Activated CD8-positive, alpha-beta T cell treated with anti-CD3 and anti-CD28 coated beads, Interleukin-2, amount 10 ng/mL, durations not matched to agents 7 days and 5 days (primary cell): ENCODE results near the gene CARMIL1. TPM values are rescaled to one million over a fixed set of nuclear protein-coding genes. Genes with fewer than 3 reads are reported as not detected.

Source experiments
- ATAC-seq: fragments of 150-1000 bp; cut with Tn5 transposase; one replicate; pipeline ENCODE4 v1.10.0; 2021; ENCODE audit warnings: moderate library complexity
- CTCF ChIA-PET: fragments of 350-600 bp; sonication (Branson Sonifier 250); formaldehyde crosslinking; loops from one replicate; lab custom pipeline; 2021; ENCODE audit warnings: antibody characterized with exemption; lab: Charles Lee
- POLR2A ChIA-PET: fragments of 350-600 bp; sonication (Branson Sonifier 250); formaldehyde crosslinking; loops from one replicate; lab custom pipeline; 2021; ENCODE audit warnings: antibody characterized with exemption; lab: Charles Lee
- DNase-seq: peaks from one replicate; pipeline ENCODE4 v3.0.0-alpha.2; 2020
- H3K27ac Mint-ChIP-seq: one replicate; pipeline ENCODE4 v1.8.0; 2021; ENCODE audit warnings: mild to moderate bottlenecking, mixed read lengths
- H3K27me3 Mint-ChIP-seq: one replicate; pipeline ENCODE4 v1.8.0; 2021; ENCODE audit warnings: low read depth, mixed read lengths
- H3K36me3 Mint-ChIP-seq: one replicate; pipeline ENCODE4 v1.8.0; 2021; ENCODE audit warnings: low read depth, mixed read lengths
- H3K4me1 Mint-ChIP-seq: one replicate; pipeline ENCODE4 v1.8.0; 2021; ENCODE audit warnings: low read depth, mixed read lengths
- H3K4me3 Mint-ChIP-seq: one replicate; pipeline ENCODE4 v1.8.0; 2021; ENCODE audit warnings: mild to moderate bottlenecking, mixed read lengths
- H3K9me3 Mint-ChIP-seq: one replicate; pipeline ENCODE4 v1.8.0; 2022; ENCODE audit warnings: mixed read lengths; ENCODE audit not compliant: insufficient read depth
- total RNA-seq, 2 experiments: library from RNA; stranded (reverse); gene quantifications; one replicate each; pipeline ENCODE4 v1.2.3, GENCODE V29; 2021

Gene CARMIL1
- total RNA-seq, 2 experiments from 2014 or later: 4.6 to 4.8 TPM

DNA sequence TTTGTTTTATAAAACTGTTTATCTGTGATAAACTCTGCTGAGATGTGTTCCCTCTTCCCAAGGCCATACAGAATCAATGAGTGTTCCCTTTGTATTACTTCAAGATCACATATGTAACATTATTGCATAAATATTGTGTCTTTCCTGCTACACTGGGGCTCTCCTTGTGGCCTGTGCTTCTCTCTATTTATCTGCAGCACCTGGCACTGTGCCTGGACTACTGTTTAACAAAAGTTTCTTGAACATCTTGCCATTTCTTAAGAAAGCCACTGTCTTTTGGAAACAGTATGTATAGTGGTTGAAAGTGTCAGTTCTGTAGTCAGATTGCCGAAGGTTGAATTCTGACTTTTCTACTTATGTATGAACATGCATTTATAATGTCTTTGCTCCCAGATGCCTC lies 203.8 kb downstream of the CARMIL1 start:
- no peaks in the 10 kb centered on the region for H3K36me3 Mint-ChIP-seq
- H3K4me1 Mint-ChIP-seq: no peaks in the 10 kb centered on the region
- CTCF ChIA-PET: interaction anchor here (2.1 kb wide), 1 partner anchor 217 kb away, joined by 7 read pairs; no protein-coding TSS in a partner anchor
- H3K4me3 Mint-ChIP-seq: no peak overlapping the region
- H3K27ac Mint-ChIP-seq: no peak overlapping the region
- POLR2A ChIA-PET: no interaction called here
- DNase-seq: no peak
- no peaks in the 10 kb centered on the region for H3K27me3 Mint-ChIP-seq
- no peak for ATAC-seq
- H3K9me3 Mint-ChIP-seq: no peaks in the 10 kb centered on the region

DNA sequence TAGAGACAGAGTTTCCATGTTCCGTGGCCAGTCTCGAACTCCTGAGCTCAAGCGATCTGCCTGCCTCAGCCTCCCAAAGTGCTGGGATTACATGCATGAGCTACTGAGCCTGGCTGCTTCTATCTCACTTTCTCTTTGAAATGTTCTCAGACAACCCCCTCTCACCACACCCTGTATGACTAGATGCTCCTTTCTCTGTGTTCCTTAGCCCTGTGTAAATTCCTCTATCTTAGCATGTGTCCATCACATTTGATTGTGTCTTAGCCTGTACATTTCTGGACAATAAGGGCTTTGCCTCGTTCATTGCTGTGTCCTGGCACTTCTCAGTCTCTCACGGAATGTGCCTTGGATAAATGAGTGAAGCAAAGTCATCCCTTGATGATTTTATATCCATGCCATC lies 204.8 kb downstream of the CARMIL1 start:
- H3K9me3 Mint-ChIP-seq: no peaks in the 10 kb centered on the region
- H3K4me1 Mint-ChIP-seq: no peaks in the 10 kb centered on the region
- H3K27ac Mint-ChIP-seq: no peak overlapping the region
- ATAC-seq (no peak), DNase-seq (no peak)
- no peaks in the 10 kb centered on the region for H3K27me3 Mint-ChIP-seq
- no peaks in the 10 kb centered on the region for H3K36me3 Mint-ChIP-seq
- no peak overlapping the region for H3K4me3 Mint-ChIP-seq
- ChIA-PET CTCF (interaction anchor here (1.9 to 10.2 kb wide), 2 partner anchors 206 to 218 kb away, joined by 6 to 233 read pairs; partner anchors contain the start of gene CARMIL1), POLR2A (no interaction called here)

DNA sequence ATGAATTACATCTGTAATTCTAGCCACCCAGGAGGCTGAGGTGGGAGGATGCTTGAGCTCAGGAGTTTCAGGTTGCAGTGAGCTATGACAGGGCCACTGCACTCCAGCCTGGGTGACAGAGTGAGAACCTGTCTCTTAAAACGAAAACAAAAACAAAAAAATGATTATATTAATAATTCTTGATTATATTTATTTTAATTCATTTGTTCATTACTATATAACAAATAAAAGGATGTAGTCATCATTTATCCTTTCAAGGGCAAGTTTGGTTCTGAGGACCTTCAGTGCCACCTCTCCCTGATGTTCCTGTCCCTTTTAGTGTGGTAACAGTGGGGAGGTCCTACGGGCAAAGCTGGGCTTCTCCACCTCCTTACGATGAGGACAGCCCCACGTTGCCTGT lies 205.7 kb downstream of the CARMIL1 start:
- Mint-ChIP-seq H3K36me3 (no peaks in the 10 kb centered on the region), H3K27me3 (no peaks in the 10 kb centered on the region), H3K9me3 (no peaks in the 10 kb centered on the region), H3K27ac (no peak overlapping the region), H3K4me1 (peaks cover 3% of the 10 kb centered on the region), H3K4me3 (no peak overlapping the region)
- ChIA-PET CTCF (interaction anchor here (1.9 to 10.2 kb wide), 2 partner anchors 207 to 219 kb away, joined by 6 to 233 read pairs; partner anchors contain the start of gene CARMIL1), POLR2A (interaction anchor here (0.7 kb wide), 1 partner anchor 23 kb away, joined by 3 read pairs; no protein-coding TSS in a partner anchor)
- ATAC-seq (no peak), DNase-seq (no peak)

DNA sequence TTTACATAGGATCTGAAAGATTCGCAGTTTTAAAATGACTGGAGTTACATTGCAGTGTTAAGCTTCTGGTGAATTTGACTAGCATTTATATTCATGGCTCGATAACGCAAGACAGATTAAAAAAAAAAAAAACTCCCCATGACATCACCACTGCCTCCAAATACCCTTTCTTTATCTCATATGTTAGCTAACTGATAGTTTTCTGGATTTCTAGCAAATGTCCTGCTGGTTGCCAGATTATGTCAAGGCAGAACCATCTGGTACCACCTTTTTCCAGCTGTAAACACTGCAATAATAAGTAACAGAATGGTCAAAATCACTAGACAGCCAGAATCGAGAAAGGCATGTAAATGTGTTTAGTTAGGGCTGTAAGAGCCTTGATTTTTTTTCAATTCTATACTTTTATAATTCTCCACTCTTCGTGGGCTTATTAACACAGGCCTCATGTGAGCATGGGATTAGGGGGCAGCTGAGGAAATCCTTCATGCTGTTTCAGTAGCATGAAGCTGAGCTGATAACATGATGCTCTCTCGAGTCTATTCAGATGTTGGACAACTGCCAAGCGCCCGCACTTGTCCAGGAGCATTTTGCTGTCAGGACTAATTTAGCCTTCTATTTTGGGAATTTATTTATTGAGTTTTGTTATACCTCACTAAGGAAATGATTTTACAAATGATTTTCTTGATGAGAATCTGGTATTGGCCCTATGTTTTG lies 206.8 kb downstream of the CARMIL1 start:
- H3K9me3 Mint-ChIP-seq: no peaks in the 10 kb centered on the region
- ATAC-seq (no peak), DNase-seq (no peak)
- no peak overlapping the region for H3K4me3 Mint-ChIP-seq
- H3K36me3 Mint-ChIP-seq: no peaks in the 10 kb centered on the region
- H3K27ac Mint-ChIP-seq: no peak overlapping the region
- POLR2A ChIA-PET: no interaction called here
- H3K27me3 Mint-ChIP-seq: no peaks in the 10 kb centered on the region
- H3K4me1 Mint-ChIP-seq: peaks cover 7% of the 10 kb centered on the region
- CTCF ChIA-PET: interaction anchor here (1.0 to 10.2 kb wide), 3 partner anchors 208 to 263 kb away, joined by 3 to 233 read pairs (median 21); partner anchors contain the start of gene CARMIL1

DNA sequence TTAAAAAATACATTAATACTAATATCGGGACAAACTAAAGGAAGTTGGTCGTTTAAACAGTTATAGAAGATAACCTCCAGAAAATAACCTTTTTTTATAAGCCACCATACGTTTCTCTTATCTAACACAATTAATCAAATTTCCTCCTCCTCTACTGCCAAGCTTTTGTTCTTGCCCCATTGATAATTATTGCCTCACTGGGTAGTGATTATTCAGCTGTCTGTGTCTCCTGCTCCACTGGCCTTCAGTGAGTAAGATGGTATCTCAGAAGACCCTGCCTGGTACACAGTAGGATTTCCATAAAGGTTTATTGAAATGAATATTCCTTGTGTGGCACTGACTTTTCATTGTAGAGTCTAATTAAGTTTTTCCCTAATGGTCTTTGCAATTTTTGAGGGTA lies 207.4 kb downstream of the CARMIL1 start:
- no peaks in the 10 kb centered on the region for H3K36me3 Mint-ChIP-seq
- H3K4me1 Mint-ChIP-seq: peaks cover 7% of the 10 kb centered on the region
- ChIA-PET POLR2A (no interaction called here), CTCF (interaction anchor here (1.0 to 10.2 kb wide), 3 partner anchors 209 to 263 kb away, joined by 3 to 233 read pairs (median 21); partner anchors contain the start of gene CARMIL1)
- no peak overlapping the region for H3K4me3 Mint-ChIP-seq
- ATAC-seq (no peak), DNase-seq (no peak)
- H3K9me3 Mint-ChIP-seq: no peaks in the 10 kb centered on the region
- H3K27ac Mint-ChIP-seq: no peak overlapping the region
- H3K27me3 Mint-ChIP-seq: no peaks in the 10 kb centered on the region

DNA sequence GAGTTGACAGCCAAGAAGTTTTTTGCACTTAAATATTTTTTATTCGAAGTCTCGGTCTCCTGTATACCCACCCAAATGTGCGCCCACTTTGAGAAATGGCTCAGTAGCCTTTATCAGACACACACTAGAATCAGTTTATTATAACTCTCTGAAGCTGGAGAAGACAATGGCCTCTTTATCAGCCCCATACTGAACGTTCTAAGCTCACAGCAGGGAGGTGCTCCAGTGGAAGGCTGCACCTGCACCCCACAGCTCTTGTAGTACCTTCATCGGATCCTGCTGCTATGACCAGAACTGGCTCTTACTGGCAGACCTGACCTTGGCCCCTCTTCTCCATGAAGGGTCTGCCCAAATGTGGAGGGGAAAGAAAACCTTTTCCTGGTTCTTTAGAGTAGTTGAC lies 207.8 kb downstream of the CARMIL1 start:
- Mint-ChIP-seq H3K4me3 (no peak overlapping the region), H3K27ac (no peak overlapping the region), H3K36me3 (no peaks in the 10 kb centered on the region), H3K9me3 (no peaks in the 10 kb centered on the region), H3K27me3 (no peaks in the 10 kb centered on the region), H3K4me1 (peaks cover 7% of the 10 kb centered on the region)
- POLR2A ChIA-PET: no interaction called here
- DNase-seq: no peak
- CTCF ChIA-PET: interaction anchor here (3.7 to 10.2 kb wide), 2 partner anchors 209 to 221 kb away, joined by 21 to 233 read pairs; partner anchors contain the start of gene CARMIL1
- ATAC-seq: no peak

DNA sequence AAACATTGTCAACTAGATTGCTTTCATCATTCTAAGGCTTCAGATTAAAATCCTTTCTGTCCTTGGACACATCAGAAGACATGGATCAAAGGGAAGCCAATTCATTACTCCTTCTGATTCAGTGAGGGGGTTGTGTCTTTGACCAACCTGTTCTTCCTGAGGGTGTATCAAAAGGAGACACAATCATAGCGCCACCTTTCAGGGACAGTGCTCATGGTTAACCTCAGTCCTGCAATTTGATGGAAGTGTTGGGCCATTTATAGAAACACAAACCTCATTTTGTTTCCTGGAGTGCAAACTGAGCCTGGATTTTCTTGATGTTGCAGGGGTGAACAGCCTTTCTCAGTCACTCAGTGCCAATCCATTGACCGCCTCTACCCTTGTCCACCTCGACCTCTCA lies 209.0 kb downstream of the CARMIL1 start:
- H3K9me3 Mint-ChIP-seq: no peaks in the 10 kb centered on the region
- no peaks in the 10 kb centered on the region for H3K36me3 Mint-ChIP-seq
- CTCF ChIA-PET: interaction anchor here (0.7 to 10.2 kb wide), 8 partner anchors 21 to 265 kb away, joined by 3 to 233 read pairs (median 4); partner anchors contain the start of gene CARMIL1
- H3K4me1 Mint-ChIP-seq: peaks cover 7% of the 10 kb centered on the region
- no peak for DNase-seq
- H3K27ac Mint-ChIP-seq: no peak overlapping the region
- no peak for ATAC-seq
- POLR2A ChIA-PET: interaction anchor here (0.7 kb wide), 1 partner anchor 35 kb away, joined by 3 read pairs; no protein-coding TSS in a partner anchor
- H3K27me3 Mint-ChIP-seq: no peaks in the 10 kb centered on the region
- no peak overlapping the region for H3K4me3 Mint-ChIP-seq

DNA sequence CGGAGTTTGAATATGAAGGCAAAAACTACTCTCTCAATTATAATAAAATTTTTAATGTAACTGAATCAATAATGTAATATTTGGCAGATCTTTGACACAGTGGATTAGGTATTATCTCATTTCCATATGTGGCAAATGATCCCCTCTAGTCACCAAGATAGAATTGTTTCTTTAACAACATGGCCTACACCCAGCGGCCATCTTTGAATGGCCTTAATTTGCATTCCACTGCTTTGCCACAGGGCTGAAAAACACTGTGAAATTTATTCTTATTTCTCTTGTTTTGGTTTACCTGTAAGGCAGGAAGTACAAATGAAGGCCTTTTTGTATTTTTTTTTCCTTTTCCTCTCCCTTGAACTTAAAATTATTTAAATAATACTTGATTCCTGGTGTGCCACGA lies 210.2 kb downstream of the CARMIL1 start:
- Mint-ChIP-seq H3K27me3 (no peaks in the 10 kb centered on the region), H3K36me3 (no peaks in the 10 kb centered on the region), H3K4me1 (peaks cover 7% of the 10 kb centered on the region), H3K9me3 (no peaks in the 10 kb centered on the region), H3K27ac (no peak overlapping the region), H3K4me3 (no peak overlapping the region)
- DNase-seq (no peak), ATAC-seq (no peak)
- ChIA-PET CTCF (interaction anchor here (0.6 to 10.2 kb wide), 52 partner anchors 12 to 453 kb away, joined by 3 to 233 read pairs (median 4); partner anchors contain the start of gene CARMIL1), POLR2A (interaction anchor here (0.5 to 1.5 kb wide), 4 partner anchors 84 to 224 kb away, joined by 4 to 5 read pairs (median 4); partner anchors contain the start of gene CARMIL1)

DNA sequence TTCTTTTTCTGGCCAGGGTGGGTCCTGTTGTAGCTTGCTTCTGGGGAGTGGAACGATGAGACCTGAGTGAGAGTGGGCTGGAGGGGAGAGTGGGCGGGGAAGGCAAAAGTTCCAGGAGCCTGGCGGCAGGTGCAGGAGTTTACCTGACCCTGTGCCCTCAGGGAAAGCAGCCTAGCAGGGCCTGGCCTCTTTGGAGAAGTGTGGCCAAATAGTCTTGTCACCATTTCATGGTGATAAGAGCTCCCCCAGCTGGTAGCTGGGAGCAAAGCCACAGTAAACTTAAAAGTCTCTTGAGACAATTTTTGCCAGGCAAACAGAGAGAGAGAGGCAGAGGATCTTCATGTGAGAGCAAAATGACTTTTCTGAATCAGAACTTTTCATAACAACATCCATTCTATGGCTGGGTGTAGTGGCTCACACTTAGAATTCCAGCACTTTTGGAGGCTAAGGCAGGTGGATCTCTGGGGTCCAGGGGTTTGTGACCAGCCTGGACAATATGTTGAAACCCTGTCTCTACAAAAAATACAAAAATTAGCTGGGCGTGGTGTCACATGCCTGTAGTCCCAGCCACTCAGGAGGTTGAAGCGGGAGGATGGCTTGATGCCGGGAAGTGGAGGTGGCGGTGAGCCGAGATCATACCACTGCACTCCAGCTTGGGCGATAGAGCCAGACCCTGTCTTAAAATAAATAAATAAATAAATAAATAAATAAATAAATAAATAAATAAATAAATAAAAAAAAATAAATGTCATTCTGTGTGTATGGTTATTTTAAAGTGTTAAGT lies 211.0 kb downstream of the CARMIL1 start:
- ChIA-PET POLR2A (interaction anchor here (0.5 to 1.5 kb wide), 4 partner anchors 85 to 225 kb away, joined by 4 to 5 read pairs (median 4); partner anchors contain the start of gene CARMIL1), CTCF (interaction anchor here (0.5 to 10.2 kb wide), 63 partner anchors 10 to 452 kb away, joined by 3 to 233 read pairs (median 4); partner anchors contain the start of gene CARMIL1)
- Mint-ChIP-seq H3K4me1 (peaks cover 7% of the 10 kb centered on the region), H3K4me3 (no peak overlapping the region), H3K9me3 (no peaks in the 10 kb centered on the region), H3K36me3 (no peaks in the 10 kb centered on the region), H3K27me3 (no peaks in the 10 kb centered on the region), H3K27ac (peak overlapping the region; percentile 37)
- peak; percentile 91 for ATAC-seq
- DNase-seq: peak; percentile 80

DNA sequence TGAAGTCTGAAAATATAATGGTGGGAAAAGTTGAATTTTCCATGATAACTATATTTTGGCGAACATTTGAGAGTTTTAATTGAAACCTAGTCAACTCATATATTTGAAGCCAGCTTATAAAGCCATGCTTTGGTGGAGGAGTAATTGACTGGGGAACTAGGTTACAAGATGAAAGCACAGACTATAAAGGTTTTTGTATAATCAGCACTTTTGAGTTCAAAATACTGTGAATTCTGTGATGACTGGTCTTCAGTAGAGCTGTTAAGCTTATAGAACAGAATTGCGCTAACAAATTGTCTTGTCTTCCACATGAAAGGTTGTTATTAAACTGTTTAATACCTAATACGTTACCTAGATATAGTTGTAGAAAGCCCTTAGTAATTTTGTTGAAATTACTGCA lies 213.8 kb downstream of the CARMIL1 start:
- ChIA-PET CTCF (interaction anchor here (4.2 to 10.2 kb wide), 3 partner anchors 125 to 227 kb away, joined by 48 to 233 read pairs (median 116); partner anchors contain the start of gene CARMIL1), POLR2A (no interaction called here)
- no peak for ATAC-seq
- H3K36me3 Mint-ChIP-seq: no peaks in the 10 kb centered on the region
- H3K9me3 Mint-ChIP-seq: no peaks in the 10 kb centered on the region
- H3K27me3 Mint-ChIP-seq: no peaks in the 10 kb centered on the region
- no peak overlapping the region for H3K27ac Mint-ChIP-seq
- H3K4me3 Mint-ChIP-seq: no peak overlapping the region
- peaks cover 7% of the 10 kb centered on the region for H3K4me1 Mint-ChIP-seq
- no peak for DNase-seq

DNA sequence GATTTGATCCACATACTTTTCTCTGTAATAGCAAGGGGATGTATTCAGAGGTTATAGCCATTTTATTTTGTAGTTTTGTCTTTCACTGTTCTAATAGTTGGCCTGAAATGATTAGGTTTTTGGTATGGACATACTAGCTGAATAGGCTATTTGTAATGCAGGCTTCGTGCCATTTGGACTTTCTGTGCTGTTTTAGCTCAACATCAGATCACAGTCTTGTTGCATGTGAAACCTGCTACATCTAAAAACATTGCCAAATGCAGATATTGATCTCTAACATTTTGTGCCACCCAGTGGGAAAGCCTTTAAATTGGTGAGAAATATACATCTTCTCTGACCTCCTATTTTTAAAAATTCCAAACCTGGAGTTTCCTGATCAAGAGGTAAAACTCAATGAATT lies 215.3 kb downstream of the CARMIL1 start:
- Mint-ChIP-seq H3K27me3 (no peaks in the 10 kb centered on the region), H3K9me3 (no peaks in the 10 kb centered on the region), H3K4me1 (peaks cover 7% of the 10 kb centered on the region), H3K4me3 (no peak overlapping the region), H3K27ac (no peak overlapping the region), H3K36me3 (no peaks in the 10 kb centered on the region)
- ATAC-seq: no peak
- no peak for DNase-seq
- POLR2A ChIA-PET: no interaction called here
- CTCF ChIA-PET: interaction anchor here (1.0 to 1.8 kb wide), 5 partner anchors 29 to 237 kb away, joined by 3 to 10 read pairs (median 3); partner anchors contain the start of gene CARMIL1
